K562 (cell line): ENCODE measurements around the gene KCNK1. TPM values are rescaled to one million over a fixed set of nuclear protein-coding genes. Genes with fewer than 3 reads are reported as not detected.

Experiments
- ATAC-seq: fragments of 200-7000 bp; cut with Tn5 transposase; 3 replicates; pipeline ENCODE4 v1.9.1; 2020; ENCODE audit warnings: moderate library complexity
- BruUV-seq: library from RNA; stranded (reverse); fragments of 400-500 nt; replicated peaks from 2 replicates; lab custom pipeline; 2021; lab: Mats Ljungman, UMichigan
- CTCF ChIA-PET: fragments of 300-600 bp; formaldehyde crosslinking; extraction: SDS; loops from one replicate; lab custom pipeline; 2021; ENCODE audit warnings: low intra/inter-chr PET ratio; lab: Yijun Ruan, JAX
- POLR2A ChIA-PET: fragments of 300-600, 350-650 bp; sonication (Branson Sonifier 250); formaldehyde crosslinking; extraction: SDS; loops from one replicate; lab custom pipeline; 2021; ENCODE audit warnings: antibody characterized with exemption, inconsistent platforms; lab: Yijun Ruan, JAX
- DNase-seq, 4 experiments: peaks; one replicate each; pipeline versions ENCODE4 v3.0.0 to v3.0.0-alpha.2; 2011 to 2018; ENCODE audit warnings: low spot score in 3 of 4, mixed read lengths in 3 of 4; ENCODE audit errors: extremely low read depth in 1 of 4
- FAIRE-seq: peaks from 2 replicates; lab custom pipeline; 2011; peaks lifted over from hg19 to GRCh38; lab: Jason Lieb, UNC
- H2AFZ ChIP-seq: 2 replicates; pipeline ENCODE4 v1.6.0; 2011; ENCODE audit warnings: low read depth, low read length, control low read depth, inconsistent platforms
- H3K27ac ChIP-seq: fragments of 200-600 bp; 3 replicates; pipeline ENCODE4 v1.8.0; 2011; ENCODE audit warnings: low read depth, mild to moderate bottlenecking, control low read depth, inconsistent platforms, low read length, moderate library complexity, mixed read lengths; ENCODE audit errors: extremely low read depth
- H3K27me3 ChIP-seq, 2 experiments: fragments of 300-600 bp in 1 of 2; 2 replicates in 1 of 2; 3 replicates in 1 of 2; pipeline versions ENCODE4 v1.6.0 to v1.8.0; 2011; ENCODE audit warnings: inconsistent platforms in 2 of 2, low read length in 2 of 2, mild to moderate bottlenecking in 1 of 2, mixed read lengths in 1 of 2, moderate library complexity in 1 of 2; ENCODE audit not compliant: control insufficient read depth in 2 of 2, insufficient read depth in 2 of 2
- H3K36me3 ChIP-seq: fragments of 300-600 bp; 3 replicates; pipeline ENCODE4 v1.8.0; 2011; ENCODE audit warnings: mild to moderate bottlenecking, low read length, inconsistent platforms; ENCODE audit not compliant: control insufficient read depth, insufficient read depth
- H3K4me1 ChIP-seq, 2 experiments: fragments of 200-600 bp in 1 of 2; replicated peaks in 1 of 2; 2 replicates in 1 of 2; 3 replicates in 1 of 2; pipeline versions ENCODE4 v1.5.1 to v1.8.0; 2011; ENCODE audit warnings: inconsistent platforms in 2 of 2, low read length in 2 of 2, mild to moderate bottlenecking in 1 of 2, mixed read lengths in 1 of 2, moderate library complexity in 1 of 2; ENCODE audit not compliant: control insufficient read depth in 2 of 2, insufficient read depth in 2 of 2
- H3K4me2 ChIP-seq: 2 replicates; pipeline ENCODE4 v1.6.1; 2011; ENCODE audit warnings: low read length, control low read depth, inconsistent platforms, mixed read lengths; ENCODE audit not compliant: insufficient read depth
- H3K4me3 ChIP-seq: fragments of 200-600 bp; sonication (generic), shearing (Covaris generic); 2 replicates; pipeline ENCODE4 v1.5.1; 2016; ENCODE audit warnings: control low read depth, inconsistent platforms
- H3K79me2 ChIP-seq: fragments of 200-600 bp; 3 replicates; pipeline ENCODE4 v1.8.0; 2011; ENCODE audit warnings: low read length, inconsistent platforms; ENCODE audit not compliant: control insufficient read depth, insufficient read depth
- H3K9ac ChIP-seq, 2 experiments: 2 replicates each; pipeline versions ENCODE4 v1.6.0 to v1.6.1; 2011; ENCODE audit warnings: low read depth in 2 of 2, low read length in 2 of 2, control low read depth in 1 of 2, inconsistent platforms in 1 of 2, mild to moderate bottlenecking in 1 of 2, mixed read lengths in 1 of 2; ENCODE audit not compliant: insufficient read depth in 1 of 2
- H3K9me1 ChIP-seq: one replicate; pipeline ENCODE4 v1.6.0; 2011; ENCODE audit warnings: inconsistent platforms, mild to moderate bottlenecking, low read length, moderate library complexity; ENCODE audit not compliant: control insufficient read depth, insufficient read depth
- H3K9me3 ChIP-seq: replicated peaks from 2 replicates; pipeline ENCODE4 v1.5.1; 2011; ENCODE audit warnings: low read depth, low read length, inconsistent platforms; ENCODE audit not compliant: control insufficient read depth, insufficient read depth
- H4K20me1 ChIP-seq: replicated peaks from 2 replicates; pipeline ENCODE4 v1.6.1; 2011; ENCODE audit warnings: low read length, inconsistent platforms, mixed read lengths; ENCODE audit not compliant: control insufficient read depth, insufficient read depth
- BRD9 ChIP-seq: fragments of 450-650 bp; IDR thresholded peaks from 2 replicates; pipeline ENCODE4 v1.6.1; 2018; ENCODE audit warnings: low read depth; ENCODE audit not compliant: partially characterized antibody
- CBFA2T3 ChIP-seq: fragments of 450-650 bp; IDR thresholded peaks from 2 replicates; pipeline ENCODE4 v1.6.1; 2017
- EGR1 ChIP-seq: fragments of 450-650 bp; conservative IDR thresholded peaks from 2 replicates; pipeline ENCODE4 v1.6.1; 2017; ENCODE audit warnings: mild to moderate bottlenecking
- ELF4 ChIP-seq: fragments of 450-650 bp; formaldehyde crosslinking; IDR thresholded peaks from 2 replicates; pipeline ENCODE4 v1.4.0; 2022; ENCODE audit warnings: missing genetic modification characterization
- HDAC8 ChIP-seq: fragments of 450-650 bp; IDR thresholded peaks from 2 replicates; pipeline ENCODE4 v1.6.1; 2016; ENCODE audit warnings: mild to moderate bottlenecking, missing genetic modification characterization, moderate library complexity, missing compliant biosample characterization
- MECOM ChIP-seq: fragments of 250-450 bp; sonication (Bioruptor Pico); IDR thresholded peaks from 2 replicates; pipeline ENCODE4 v1.8.0; 2022; ENCODE audit warnings: inconsistent platforms
- MEF2A ChIP-seq: IDR thresholded peaks from 2 replicates; pipeline ENCODE4 v1.6.1; 2011; ENCODE audit warnings: low read depth, mild to moderate bottlenecking, low read length, moderate library complexity; ENCODE audit not compliant: control insufficient read depth
- NR4A1 ChIP-seq, 2 experiments: fragments of 250-450 bp in 1 of 2; fragments of 450-650 bp in 1 of 2; sonication (Bioruptor Pico) in 1 of 2; IDR thresholded peaks; 2 replicates each; pipeline versions ENCODE4 v1.4.0 to v1.6.1; 2016 to 2020; ENCODE audit warnings: mild to moderate bottlenecking in 2 of 2, missing compliant biosample characterization in 1 of 2, missing genetic modification characterization in 1 of 2, moderate library complexity in 1 of 2
- POLR3A ChIP-seq: IDR thresholded peaks from 2 replicates; pipeline ENCODE4 v1.6.1; 2011; ENCODE audit warnings: borderline replicate concordance, mild to moderate bottlenecking, moderate library complexity; ENCODE audit not compliant: insufficient read length, insufficient read depth; ENCODE audit errors: extremely low read depth
- POLR3G ChIP-seq: IDR thresholded peaks from 2 replicates; pipeline ENCODE4 v1.6.1; 2011; ENCODE audit not compliant: insufficient read length, insufficient replicate concordance; ENCODE audit errors: extremely low read depth
- SETDB1 ChIP-seq: IDR thresholded peaks from one replicate; pipeline ENCODE4 v1.6.1; 2012; ENCODE audit warnings: low read length, control low read depth, inconsistent platforms
- SMC3 ChIP-seq: conservative IDR thresholded peaks from 2 replicates; pipeline ENCODE4 v1.6.1; 2011; ENCODE audit warnings: low read depth, low read length, improper control_type of control experiment; ENCODE audit not compliant: insufficient read depth
- STAG1 ChIP-seq: sonication (generic); formaldehyde crosslinking; IDR thresholded peaks from 2 replicates; pipeline ENCODE4 v1.5.0; 2020; ENCODE audit warnings: missing genetic modification reagents, borderline replicate concordance
- ZNF408 ChIP-seq: fragments of 250-450 bp; sonication (Bioruptor Pico); IDR thresholded peaks from 2 replicates; pipeline ENCODE4 v1.4.0; 2020; ENCODE audit warnings: low read depth, mild to moderate bottlenecking, moderate library complexity
- ZNF589 ChIP-seq: fragments of 200-800 bp; sonication (Bioruptor generic); IDR thresholded peaks from 2 replicates; pipeline ENCODE4 v1.6.1; 2016; ENCODE audit warnings: low read depth, missing genetic modification characterization, missing compliant biosample characterization
- WGBS: fragments of 100-300 bp; shearing (Covaris generic); methylation state at CpG from one replicate; pipeline ENCODE4 v1.1.6; 2016; ENCODE audit warnings: low coverage, mixed read lengths; ENCODE audit not compliant: insufficient coverage; ENCODE audit errors: missing lambda C conversion rate; 5-methylcytosine and 5-hydroxymethylcytosine counted together
- in situ Hi-C: fragments of 300-500 bp; cut with MboI; formaldehyde crosslinking; loops from 4 replicates; pipeline ENCODE4 v1.15.0; 2018; ENCODE audit warnings: inconsistent platforms, mixed read lengths
- intact Hi-C: fragments of 100-400 bp; cut with micrococcal nuclease; formaldehyde crosslinking; loops from 2 replicates; pipeline ENCODE4 v1.14.2; 2022
- polyA plus RNA-seq, 8 experiments: library from polyadenylated mRNA; depleted of rRNA in 4 of 8; stranded (reverse) in 5 of 8; unstranded in 3 of 8; fragments of >200 nt; fragmentation: Nextera tagmentation in 2 of 8; fragmentation: Illumina TruSeq in 1 of 8; extraction: Ambion mirVana in 2 of 8; extraction: Trizol in 1 of 8; gene quantifications; 2 replicates each; pipeline versions ENCODE4 v1.2.1 to v1.2.3, GENCODE V29; 2011 to 2014; ENCODE audit warnings: inconsistent platforms in 1 of 8, missing spikeins in 1 of 8
- total RNA-seq, 7 experiments: library from RNA; depleted of rRNA in 6 of 7; stranded (reverse); fragments of >200 nt in 6 of 7; fragmentation: Illumina TruSeq in 2 of 7; extraction: Trizol in 2 of 7; gene quantifications; 2 replicates each; pipeline versions ENCODE4 v1.2.1 to v1.2.3, GENCODE V29; 2011 to 2021; ENCODE audit warnings: low replicate concordance in 1 of 7
- TF ChIP-seq, protein P1 (sequence below): fragments of 450-650 bp; IDR thresholded peaks from 2 replicates; pipeline ENCODE4 v1.6.1; 2018; ENCODE audit warnings: mild to moderate bottlenecking, low read depth; ENCODE audit not compliant: partially characterized antibody
- TF ChIP-seq, protein P2 (sequence below): sonication (generic); formaldehyde crosslinking; IDR thresholded peaks from 2 replicates; pipeline ENCODE4 v1.8.0; 2022; ENCODE audit warnings: missing genetic modification reagents, mild to moderate bottlenecking, moderate library complexity, borderline replicate concordance
- TF ChIP-seq, protein P3 (sequence below): fragments of 250-450 bp; sonication (Bioruptor Pico); IDR thresholded peaks from 2 replicates; pipeline ENCODE4 v1.8.0; 2022; ENCODE audit warnings: moderate library complexity, mild to moderate bottlenecking, inconsistent platforms
- TF ChIP-seq, protein P4 (sequence below): fragments of 250-450 bp; sonication (Bioruptor Pico); IDR thresholded peaks from 2 replicates; pipeline ENCODE4 v1.4.0; 2020

Gene KCNK1
- total and polyA plus RNA-seq, 9 of the 15 experiments (the other 6 are each of a cell fraction or from before 2014, with no cell fraction given): 3.1 to 22.7 (median 6.0) TPM

DNA sequence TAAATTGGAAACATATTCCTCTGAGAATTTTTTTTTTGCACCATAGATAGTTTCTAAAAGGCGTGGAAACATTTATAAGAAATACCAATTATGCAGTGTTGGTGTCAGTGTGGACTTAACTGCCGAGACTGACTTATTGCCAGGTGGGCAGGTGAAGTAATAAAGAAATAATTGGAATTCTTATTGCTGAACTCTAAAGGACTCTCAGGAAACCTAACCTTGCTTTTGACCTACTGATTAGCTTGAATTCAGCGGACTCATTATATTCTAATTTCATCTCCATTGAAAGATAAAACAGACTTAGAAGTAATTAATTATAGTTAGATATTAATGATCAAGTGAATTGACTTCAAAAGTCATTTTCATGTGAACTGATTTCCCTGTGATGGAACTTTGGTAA, 26.3 kb downstream of the KCNK1 start:
- no peak overlapping the region for H3K4me3 ChIP-seq
- H3K27me3 ChIP-seq: no peaks in the 10 kb centered on the region
- no peaks in the 10 kb centered on the region for H3K9me1 ChIP-seq
- BruUV-seq: no TSS peak
- no peak overlapping the region for H3K27ac ChIP-seq
- no peaks in the 10 kb centered on the region for H3K9me3 ChIP-seq
- peaks cover 18 to 36% of the 10 kb centered on the region in 2 experiments for H3K4me1 ChIP-seq
- H3K36me3 ChIP-seq: no peaks in the 10 kb centered on the region; the same call in none of the 3 replicates
- in situ Hi-C loops (no loop called here), intact Hi-C loops (no loop called here)
- no peaks in the 10 kb centered on the region for H4K20me1 ChIP-seq
- H3K9ac ChIP-seq: no peak overlapping the region
- ChIA-PET CTCF (no interaction called here), POLR2A (interaction anchor here (0.8 to 2.3 kb wide), 2 partner anchors 12 to 16 kb away, joined by 3 to 6 read pairs; no protein-coding TSS in a partner anchor)
- FAIRE-seq: no peak
- H3K4me2 ChIP-seq: no peak overlapping the region
- no peak overlapping the region for H2AFZ ChIP-seq
- TF ChIP-seq MECOM (CRISPR knock-in tag) (no peak), NR4A1 (CRISPR knock-in tag; IDR thresholded peaks at IDR 0.05) (no peak), NR4A1 (tag; IDR thresholded peaks at IDR 0.05) (no peak), ZNF589 (no peak), CBFA2T3 (no peak), ZNF408 (CRISPR knock-in tag) (no peak), MEF2A (no peak), SMC3 (no peak), STAG1 (CRISPR knock-in tag) (no peak), ELF4 (no peak), POLR3A (no peak), SETDB1 (no peak), EGR1 (no peak), POLR3G (no peak), BRD9 (no peak), HDAC8 (no peak)
- TF ChIP-seq, protein P1, sequence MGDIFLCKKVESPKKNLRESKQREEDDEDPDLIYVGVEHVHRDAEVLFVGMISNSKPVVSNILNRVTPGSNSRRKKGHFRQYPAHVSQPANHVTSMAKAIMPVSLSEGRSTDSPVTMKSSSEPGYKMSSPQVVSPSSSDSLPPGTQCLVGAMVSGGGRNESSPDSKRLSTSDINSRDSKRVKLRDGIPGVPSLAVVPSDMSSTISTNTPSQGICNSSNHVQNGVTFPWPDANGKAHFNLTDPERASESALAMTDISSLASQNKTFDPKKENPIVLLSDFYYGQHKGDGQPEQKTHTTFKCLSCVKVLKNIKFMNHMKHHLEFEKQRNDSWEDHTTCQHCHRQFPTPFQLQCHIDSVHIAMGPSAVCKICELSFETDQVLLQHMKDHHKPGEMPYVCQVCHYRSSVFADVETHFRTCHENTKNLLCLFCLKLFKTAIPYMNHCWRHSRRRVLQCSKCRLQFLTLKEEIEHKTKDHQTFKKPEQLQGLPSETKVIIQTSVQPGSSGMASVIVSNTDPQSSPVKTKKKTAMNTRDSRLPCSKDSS: no peak
- TF ChIP-seq, protein P2, sequence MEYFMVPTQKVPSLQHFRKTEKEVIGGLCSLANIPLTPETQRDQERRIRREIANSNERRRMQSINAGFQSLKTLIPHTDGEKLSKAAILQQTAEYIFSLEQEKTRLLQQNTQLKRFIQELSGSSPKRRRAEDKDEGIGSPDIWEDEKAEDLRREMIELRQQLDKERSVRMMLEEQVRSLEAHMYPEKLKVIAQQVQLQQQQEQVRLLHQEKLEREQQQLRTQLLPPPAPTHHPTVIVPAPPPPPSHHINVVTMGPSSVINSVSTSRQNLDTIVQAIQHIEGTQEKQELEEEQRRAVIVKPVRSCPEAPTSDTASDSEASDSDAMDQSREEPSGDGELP (CRISPR knock-in tag): no peak
- TF ChIP-seq, protein P3, sequence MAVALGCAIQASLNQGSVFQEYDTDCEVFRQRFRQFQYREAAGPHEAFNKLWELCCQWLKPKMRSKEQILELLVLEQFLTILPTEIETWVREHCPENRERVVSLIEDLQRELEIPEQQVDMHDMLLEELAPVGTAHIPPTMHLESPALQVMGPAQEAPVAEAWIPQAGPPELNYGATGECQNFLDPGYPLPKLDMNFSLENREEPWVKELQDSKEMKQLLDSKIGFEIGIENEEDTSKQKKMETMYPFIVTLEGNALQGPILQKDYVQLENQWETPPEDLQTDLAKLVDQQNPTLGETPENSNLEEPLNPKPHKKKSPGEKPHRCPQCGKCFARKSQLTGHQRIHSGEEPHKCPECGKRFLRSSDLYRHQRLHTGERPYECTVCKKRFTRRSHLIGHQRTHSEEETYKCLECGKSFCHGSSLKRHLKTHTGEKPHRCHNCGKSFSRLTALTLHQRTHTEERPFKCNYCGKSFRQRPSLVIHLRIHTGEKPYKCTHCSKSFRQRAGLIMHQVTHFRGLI (CRISPR knock-in tag): no peak
- TF ChIP-seq, protein P4, sequence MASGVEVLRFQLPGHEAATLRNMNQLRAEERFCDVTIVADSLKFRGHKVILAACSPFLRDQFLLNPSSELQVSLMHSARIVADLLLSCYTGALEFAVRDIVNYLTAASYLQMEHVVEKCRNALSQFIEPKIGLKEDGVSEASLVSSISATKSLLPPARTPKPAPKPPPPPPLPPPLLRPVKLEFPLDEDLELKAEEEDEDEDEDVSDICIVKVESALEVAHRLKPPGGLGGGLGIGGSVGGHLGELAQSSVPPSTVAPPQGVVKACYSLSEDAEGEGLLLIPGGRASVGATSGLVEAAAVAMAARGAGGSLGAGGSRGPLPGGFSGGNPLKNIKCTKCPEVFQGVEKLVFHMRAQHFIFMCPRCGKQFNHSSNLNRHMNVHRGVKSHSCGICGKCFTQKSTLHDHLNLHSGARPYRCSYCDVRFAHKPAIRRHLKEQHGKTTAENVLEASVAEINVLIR (CRISPR knock-in tag): no peak
- 91% methylated on average over 3 of the region's 3 CpGs for WGBS
- no peak for DNase-seq
- H3K79me2 ChIP-seq: peaks cover 25% of the 10 kb centered on the region
- ATAC-seq: no peak
